Measurements from ENCODE around the gene OR4N2.
"Not testable (repeated sequence)": the region's sequence is repeated elsewhere in the genome, so short reads cannot be mapped to it uniquely, and the experiment has no call there.

OR4N2 gene

GRCh38 chr14:19799880-19800279 lies 3.7 kb upstream of the OR4N2 start:
- no peak for DNase-seq (ENCODE audit: low spot score)
- TF ChIP-seq CTCF (IDR thresholded peaks at IDR 0.05; ENCODE audit: borderline replicate concordance, control extremely low read depth, extremely low read depth, insufficient read depth, missing control alignments): no peak
- in situ Hi-C loops (cut with MboI; ENCODE audit: low sequenced_read_pairs, unreplicated experiment): no loop called here

DNA sequence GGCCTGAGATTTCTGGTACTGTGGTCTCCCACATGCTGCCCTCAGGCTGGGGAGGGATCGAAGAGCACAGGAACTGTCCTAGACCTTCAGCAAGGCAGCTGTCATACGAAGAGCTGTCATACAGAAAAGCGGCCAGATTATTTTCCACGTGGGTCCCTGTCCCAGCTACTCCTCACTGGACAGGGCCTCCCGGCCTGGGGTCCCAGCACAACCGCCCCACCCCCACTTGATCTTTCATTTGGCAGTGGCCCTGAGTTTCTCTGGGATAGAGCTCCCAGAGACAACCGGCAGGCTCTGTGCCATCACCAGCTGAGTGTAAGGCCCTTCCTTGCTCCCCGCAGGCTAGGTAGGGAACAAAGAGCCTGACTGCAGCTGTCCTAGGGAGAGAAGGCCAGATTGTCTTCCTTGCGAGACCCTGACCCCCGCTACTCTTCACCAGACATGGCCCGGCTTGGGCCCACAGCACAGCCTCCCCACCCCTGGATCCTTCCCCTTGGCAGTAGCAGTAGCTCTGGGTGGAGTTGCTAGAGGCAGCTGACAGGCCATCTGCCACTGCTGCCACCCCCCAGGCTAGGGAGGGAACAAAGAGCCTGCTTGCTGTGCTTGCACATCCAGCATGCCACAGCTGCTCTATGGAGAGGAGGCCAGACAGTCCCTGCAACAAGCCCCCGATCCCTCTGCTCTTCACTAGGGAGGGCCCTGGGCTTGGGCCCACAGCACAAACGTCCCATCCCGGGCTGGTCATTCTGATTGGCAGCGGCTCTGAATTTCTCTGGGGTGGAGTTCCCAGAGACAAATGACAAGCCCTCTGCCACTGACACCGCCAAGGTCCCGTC lies 3.1 kb upstream of the OR4N2 start:
- no peak for TF ChIP-seq CTCF (IDR thresholded peaks at IDR 0.05; ENCODE audit: borderline replicate concordance, control extremely low read depth, extremely low read depth, insufficient read depth, missing control alignments)
- in situ Hi-C loops (cut with MboI; ENCODE audit: low sequenced_read_pairs, unreplicated experiment): no loop called here
- no peak for DNase-seq (ENCODE audit: low spot score)

DNA sequence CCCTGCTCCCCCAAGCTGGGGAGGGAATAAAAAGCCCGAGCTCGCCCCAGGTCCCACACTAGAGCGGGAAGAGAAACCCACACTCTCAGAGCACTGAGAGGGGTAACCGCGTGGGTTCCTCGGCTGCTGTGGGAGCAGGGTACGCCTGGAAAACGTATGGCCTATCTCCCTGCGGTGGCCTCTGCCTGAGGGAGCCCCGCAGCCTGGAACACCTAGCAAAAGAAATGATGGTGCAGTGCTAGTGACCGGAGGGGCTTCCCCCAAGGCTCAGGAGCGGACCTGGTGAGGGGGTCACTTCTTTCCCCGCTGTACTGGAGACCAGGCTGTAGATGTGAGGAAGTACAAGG lies 2.5 kb upstream of the OR4N2 start:
- no peak for DNase-seq (ENCODE audit: low spot score)
- in situ Hi-C loops (cut with MboI; ENCODE audit: low sequenced_read_pairs, unreplicated experiment): no loop called here
- no peak for TF ChIP-seq CTCF (IDR thresholded peaks at IDR 0.05; ENCODE audit: borderline replicate concordance, control extremely low read depth, extremely low read depth, insufficient read depth, missing control alignments)

DNA sequence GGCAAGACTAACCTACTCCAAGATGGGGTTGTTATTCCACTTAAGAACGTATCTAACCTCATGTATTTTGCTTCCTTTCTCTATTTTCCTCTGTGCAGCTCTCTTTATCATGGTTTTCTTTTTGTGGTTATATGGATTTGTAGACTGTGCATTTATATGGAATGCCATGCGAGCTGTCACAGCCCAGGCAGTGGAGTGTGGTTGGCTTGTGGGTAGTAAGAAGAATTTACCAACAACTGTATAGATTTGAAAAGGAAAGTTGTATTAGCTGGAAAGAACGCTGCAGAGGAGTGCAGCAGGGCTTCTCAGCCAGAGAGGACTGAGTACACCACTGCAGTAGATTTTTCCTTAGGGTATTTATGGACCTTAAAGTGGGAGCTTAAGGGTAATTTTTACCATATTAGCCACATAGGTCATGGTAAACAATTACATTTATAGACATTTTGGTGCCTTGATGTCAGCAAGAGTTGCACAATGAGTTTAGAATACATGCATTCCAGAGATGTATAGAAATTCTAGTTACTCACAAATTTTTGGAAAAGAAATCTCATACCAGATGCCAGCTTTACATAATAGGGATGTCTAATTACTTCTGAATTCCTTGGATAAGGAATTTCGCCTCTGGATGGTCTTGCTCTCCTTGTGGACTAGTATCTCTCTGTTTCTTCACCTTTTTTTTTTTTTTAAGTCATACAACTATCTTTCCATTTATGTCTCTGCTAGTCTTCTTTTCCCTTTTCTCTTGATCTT lies 9.8 kb downstream of the OR4N2 start:
- DNase-seq (ENCODE audit: low spot score); in situ Hi-C loops (cut with MboI; ENCODE audit: low sequenced_read_pairs, unreplicated experiment): not testable (repeated sequence)

GRCh38 chr14:19819879-19820278 lies 16.3 kb downstream of the OR4N2 start:
- in situ Hi-C loops (cut with MboI; ENCODE audit: low sequenced_read_pairs, unreplicated experiment); DNase-seq (ENCODE audit: low spot score): not testable (repeated sequence)

GRCh38 chr14:19821016-19821415 lies 17.4 kb downstream of the OR4N2 start:
- DNase-seq (ENCODE audit: low spot score); in situ Hi-C loops (cut with MboI; ENCODE audit: low sequenced_read_pairs, unreplicated experiment): not testable (repeated sequence)

DNA sequence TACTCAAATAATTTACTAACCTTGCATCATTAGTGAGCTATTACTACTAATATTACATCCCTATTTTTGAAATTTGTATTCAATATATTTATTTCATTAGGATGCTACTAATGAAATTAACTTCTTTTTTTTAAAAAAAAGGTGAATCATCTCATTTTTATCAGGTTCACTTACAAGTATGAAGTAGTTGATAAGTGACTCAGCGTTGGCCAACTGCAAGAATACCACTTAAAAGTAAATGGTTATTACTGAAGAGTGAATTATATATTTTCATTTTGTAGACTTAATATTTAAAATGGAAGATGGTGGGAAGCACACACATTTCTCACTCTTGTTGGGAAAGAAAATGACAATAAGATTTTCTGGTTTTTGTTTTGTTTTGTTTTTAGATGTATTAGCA lies 19.6 kb downstream of the OR4N2 start:
- DNase-seq (ENCODE audit: low spot score): no peak
- in situ Hi-C loops (cut with MboI; ENCODE audit: low sequenced_read_pairs, unreplicated experiment): no loop called here
- no peak for TF ChIP-seq CTCF (IDR thresholded peaks at IDR 0.05; ENCODE audit: borderline replicate concordance, control extremely low read depth, extremely low read depth, insufficient read depth, missing control alignments)

DNA sequence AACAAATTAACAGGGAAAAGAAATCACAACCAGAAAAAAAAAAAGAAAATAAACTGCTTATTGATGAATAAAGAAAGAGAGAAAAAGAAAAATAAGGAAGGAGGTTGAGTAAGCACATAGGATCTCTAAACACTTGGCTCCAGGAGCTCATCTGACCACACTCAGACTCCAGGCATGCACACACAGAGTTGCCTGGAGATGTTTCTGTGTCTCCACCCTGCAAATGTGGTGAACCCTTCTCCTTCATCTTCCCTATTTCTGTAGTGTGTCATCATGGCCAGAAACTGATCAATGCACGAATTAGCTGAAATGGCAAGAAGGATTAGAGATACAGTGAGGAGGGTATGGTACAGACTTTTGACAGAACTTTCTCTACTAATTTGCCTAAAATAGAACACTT lies 20.2 kb downstream of the OR4N2 start:
- in situ Hi-C loops (cut with MboI; ENCODE audit: low sequenced_read_pairs, unreplicated experiment): no loop called here
- no peak for TF ChIP-seq CTCF (IDR thresholded peaks at IDR 0.05; ENCODE audit: borderline replicate concordance, control extremely low read depth, extremely low read depth, insufficient read depth, missing control alignments)
- DNase-seq (ENCODE audit: low spot score): no peak

DNA sequence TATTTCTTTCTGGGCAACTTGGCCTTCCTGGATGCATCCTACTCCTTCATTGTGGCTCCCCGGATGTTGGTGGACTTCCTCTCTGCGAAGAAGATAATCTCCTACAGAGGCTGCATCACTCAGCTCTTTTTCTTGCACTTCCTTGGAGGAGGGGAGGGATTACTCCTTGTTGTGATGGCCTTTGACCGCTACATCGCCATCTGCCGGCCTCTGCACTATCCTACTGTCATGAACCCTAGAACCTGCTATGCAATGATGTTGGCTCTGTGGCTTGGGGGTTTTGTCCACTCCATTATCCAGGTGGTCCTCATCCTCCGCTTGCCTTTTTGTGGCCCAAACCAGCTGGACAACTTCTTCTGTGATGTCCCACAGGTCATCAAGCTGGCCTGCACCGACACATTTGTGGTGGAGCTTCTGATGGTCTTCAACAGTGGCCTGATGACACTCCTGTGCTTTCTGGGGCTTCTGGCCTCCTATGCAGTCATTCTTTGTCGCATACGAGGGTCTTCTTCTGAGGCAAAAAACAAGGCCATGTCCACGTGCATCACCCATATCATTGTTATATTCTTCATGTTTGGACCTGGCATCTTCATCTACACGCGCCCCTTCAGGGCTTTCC lies 24.2 kb downstream of the OR4N2 start:
- in situ Hi-C loops (cut with MboI; ENCODE audit: low sequenced_read_pairs, unreplicated experiment); DNase-seq (ENCODE audit: low spot score): not testable (repeated sequence)

Measured in GM13976 (cell line).